ENCODE measurements around the gene CPB1. TPM values are rescaled to one million over a fixed set of nuclear protein-coding genes. Genes with fewer than 3 reads are reported as not detected.

CPB1 gene
- total and polyA plus RNA-seq, 10 of the 15 experiments (the other 5 are each of a cell fraction or from before 2014, with no cell fraction given): 4.8 TPM; not detected in 9

DNA sequence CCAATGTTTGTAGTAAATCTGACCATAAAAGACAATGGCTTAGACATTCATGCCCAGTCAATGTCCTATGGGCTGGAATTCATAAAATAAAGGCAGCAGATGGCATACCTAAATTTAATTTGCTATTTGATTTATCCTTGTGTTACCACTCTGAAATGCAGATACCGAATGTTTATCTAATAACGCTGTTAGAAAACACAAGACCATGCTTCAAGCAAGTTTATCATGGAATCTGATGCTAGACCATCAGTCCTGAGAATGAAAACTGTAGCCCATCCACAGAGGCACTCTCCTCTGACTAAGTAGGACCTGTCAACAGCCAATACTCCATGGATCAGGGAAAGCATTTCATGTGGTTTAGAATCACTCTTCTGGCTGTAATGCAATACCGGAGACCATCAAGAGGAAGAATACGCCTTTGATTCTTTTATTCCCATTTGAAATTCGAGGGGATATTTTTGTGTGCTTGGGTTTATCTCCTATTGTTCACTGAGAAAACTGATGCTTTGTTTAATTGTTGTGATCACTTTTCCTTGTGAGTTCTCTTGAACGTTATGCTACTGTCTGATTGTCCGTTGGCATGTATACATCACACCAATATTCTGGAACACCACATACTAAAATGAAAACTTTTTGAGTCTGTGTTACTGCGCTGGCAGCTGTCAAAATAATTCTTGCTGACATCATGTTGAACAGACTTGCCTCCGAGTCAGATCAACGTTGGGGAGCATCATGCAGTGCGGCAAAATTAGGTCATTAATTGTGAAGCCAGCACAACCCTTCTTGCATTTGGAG lies 12.1 kb upstream of the CPB1 start:
- intact Hi-C loops (cut with micrococcal nuclease; ENCODE audit: unreplicated experiment) (no loop called here), in situ Hi-C loops (cut with MboI) (no loop called here)
- 37% methylated on average over 11 of the region's 11 CpGs for WGBS (ENCODE audit: insufficient coverage, insufficient replicate concordance, low lambda C conversion rate, missing lambda C conversion rate)
- TF ChIP-seq, protein P1, sequence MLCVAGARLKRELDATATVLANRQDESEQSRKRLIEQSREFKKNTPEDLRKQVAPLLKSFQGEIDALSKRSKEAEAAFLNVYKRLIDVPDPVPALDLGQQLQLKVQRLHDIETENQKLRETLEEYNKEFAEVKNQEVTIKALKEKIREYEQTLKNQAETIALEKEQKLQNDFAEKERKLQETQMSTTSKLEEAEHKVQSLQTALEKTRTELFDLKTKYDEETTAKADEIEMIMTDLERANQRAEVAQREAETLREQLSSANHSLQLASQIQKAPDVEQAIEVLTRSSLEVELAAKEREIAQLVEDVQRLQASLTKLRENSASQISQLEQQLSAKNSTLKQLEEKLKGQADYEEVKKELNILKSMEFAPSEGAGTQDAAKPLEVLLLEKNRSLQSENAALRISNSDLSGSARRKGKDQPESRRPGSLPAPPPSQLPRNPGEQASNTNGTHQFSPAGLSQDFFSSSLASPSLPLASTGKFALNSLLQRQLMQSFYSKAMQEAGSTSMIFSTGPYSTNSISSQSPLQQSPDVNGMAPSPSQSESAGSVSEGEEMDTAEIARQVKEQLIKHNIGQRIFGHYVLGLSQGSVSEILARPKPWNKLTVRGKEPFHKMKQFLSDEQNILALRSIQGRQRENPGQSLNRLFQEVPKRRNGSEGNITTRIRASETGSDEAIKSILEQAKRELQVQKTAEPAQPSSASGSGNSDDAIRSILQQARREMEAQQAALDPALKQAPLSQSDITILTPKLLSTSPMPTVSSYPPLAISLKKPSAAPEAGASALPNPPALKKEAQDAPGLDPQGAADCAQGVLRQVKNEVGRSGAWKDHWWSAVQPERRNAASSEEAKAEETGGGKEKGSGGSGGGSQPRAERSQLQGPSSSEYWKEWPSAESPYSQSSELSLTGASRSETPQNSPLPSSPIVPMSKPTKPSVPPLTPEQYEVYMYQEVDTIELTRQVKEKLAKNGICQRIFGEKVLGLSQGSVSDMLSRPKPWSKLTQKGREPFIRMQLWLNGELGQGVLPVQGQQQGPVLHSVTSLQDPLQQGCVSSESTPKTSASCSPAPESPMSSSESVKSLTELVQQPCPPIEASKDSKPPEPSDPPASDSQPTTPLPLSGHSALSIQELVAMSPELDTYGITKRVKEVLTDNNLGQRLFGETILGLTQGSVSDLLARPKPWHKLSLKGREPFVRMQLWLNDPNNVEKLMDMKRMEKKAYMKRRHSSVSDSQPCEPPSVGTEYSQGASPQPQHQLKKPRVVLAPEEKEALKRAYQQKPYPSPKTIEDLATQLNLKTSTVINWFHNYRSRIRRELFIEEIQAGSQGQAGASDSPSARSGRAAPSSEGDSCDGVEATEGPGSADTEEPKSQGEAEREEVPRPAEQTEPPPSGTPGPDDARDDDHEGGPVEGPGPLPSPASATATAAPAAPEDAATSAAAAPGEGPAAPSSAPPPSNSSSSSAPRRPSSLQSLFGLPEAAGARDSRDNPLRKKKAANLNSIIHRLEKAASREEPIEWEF (IDR thresholded peaks at IDR 0.05; ENCODE audit: insufficient replicate concordance, low read depth, low read length): no peak
- TF ChIP-seq KAT2A (conservative IDR thresholded peaks at IDR 0.05; ENCODE audit: control insufficient read depth, low read depth, low read length) (no peak), BCL11A (IDR thresholded peaks at IDR 0.05; ENCODE audit: low read depth, low read length) (no peak), CHD4 (IDR thresholded peaks at IDR 0.05) (no peak), GATAD2B (conservative IDR thresholded peaks at IDR 0.05; ENCODE audit: low read depth) (no peak), TAF1 (IDR thresholded peaks at IDR 0.05; ENCODE audit: borderline replicate concordance, low read depth, low read length) (no peak), TARDBP (IDR thresholded peaks at IDR 0.05; ENCODE audit: borderline replicate concordance) (no peak), TCF7 (IDR thresholded peaks at IDR 0.05; ENCODE audit: borderline replicate concordance) (no peak), HDAC6 (IDR thresholded peaks at IDR 0.05; ENCODE audit: unreplicated experiment) (no peak), IKZF2 (IDR thresholded peaks at IDR 0.05) (no peak), YBX1 (IDR thresholded peaks at IDR 0.05) (no peak), SRF (IDR thresholded peaks at IDR 0.05; ENCODE audit: low read depth in 2 of 2, low read length in 2 of 2) (no peak)
- TF ChIP-seq, protein P2, sequence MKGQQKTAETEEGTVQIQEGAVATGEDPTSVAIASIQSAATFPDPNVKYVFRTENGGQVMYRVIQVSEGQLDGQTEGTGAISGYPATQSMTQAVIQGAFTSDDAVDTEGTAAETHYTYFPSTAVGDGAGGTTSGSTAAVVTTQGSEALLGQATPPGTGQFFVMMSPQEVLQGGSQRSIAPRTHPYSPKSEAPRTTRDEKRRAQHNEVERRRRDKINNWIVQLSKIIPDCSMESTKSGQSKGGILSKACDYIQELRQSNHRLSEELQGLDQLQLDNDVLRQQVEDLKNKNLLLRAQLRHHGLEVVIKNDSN (IDR thresholded peaks at IDR 0.05; ENCODE audit: borderline replicate concordance, extremely low read length, insufficient read depth, low read depth, low read length): no peak
- TF ChIP-seq, protein P3, sequence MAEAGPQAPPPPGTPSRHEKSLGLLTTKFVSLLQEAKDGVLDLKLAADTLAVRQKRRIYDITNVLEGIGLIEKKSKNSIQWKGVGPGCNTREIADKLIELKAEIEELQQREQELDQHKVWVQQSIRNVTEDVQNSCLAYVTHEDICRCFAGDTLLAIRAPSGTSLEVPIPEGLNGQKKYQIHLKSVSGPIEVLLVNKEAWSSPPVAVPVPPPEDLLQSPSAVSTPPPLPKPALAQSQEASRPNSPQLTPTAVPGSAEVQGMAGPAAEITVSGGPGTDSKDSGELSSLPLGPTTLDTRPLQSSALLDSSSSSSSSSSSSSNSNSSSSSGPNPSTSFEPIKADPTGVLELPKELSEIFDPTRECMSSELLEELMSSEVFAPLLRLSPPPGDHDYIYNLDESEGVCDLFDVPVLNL (IDR thresholded peaks at IDR 0.05; ENCODE audit: low read depth, low read length): no peak

More for the DNA sequence above, 12.1 kb upstream of the CPB1 start:
- ChIA-PET SMC1A (ENCODE audit: uncharacterized antibody, unreplicated experiment) (no interaction called here), POLR2A (interaction anchor here (0.6 kb wide), 1 partner anchor 120 kb away, joined by 3 read pairs; no protein-coding TSS in a partner anchor), CTCF (no interaction called here), RAD21 (ENCODE audit: unreplicated experiment) (no interaction called here)
- no peak for FAIRE-seq
- no peaks in the 10 kb centered on the region; a peak in 1 of 4 replicates for H3K27me3 ChIP-seq (replicated peaks in 1 of 2; ENCODE audit: control insufficient read depth in 2 of 2, insufficient read depth in 2 of 2, low read length in 1 of 2)
- ATAC-seq: no peak
- no peaks in the 10 kb centered on the region for H4K20me1 ChIP-seq (ENCODE audit: control insufficient read depth, insufficient read depth)
- no peaks in the 10 kb centered on the region for H3K79me2 ChIP-seq (ENCODE audit: control insufficient read depth, insufficient read depth, low read length)
- H3K36me3 ChIP-seq (ENCODE audit: control insufficient read depth in 2 of 2, insufficient read depth in 2 of 2, low read length in 1 of 2): no peaks in the 10 kb centered on the region
- H3K4me3 ChIP-seq: no peak overlapping the region
- no peak overlapping the region for H3K27ac ChIP-seq (ENCODE audit: control insufficient read depth, insufficient read depth)
- no peak overlapping the region for H3K9ac ChIP-seq (ENCODE audit: control insufficient read depth, insufficient read depth, low read length)
- no peak overlapping the region for H3K4me2 ChIP-seq (ENCODE audit: control insufficient read depth, insufficient read depth)
- no peaks in the 10 kb centered on the region for H3K9me3 ChIP-seq (replicated peaks; ENCODE audit: control insufficient read depth, insufficient read depth, low read length)
- H2AFZ ChIP-seq (ENCODE audit: control insufficient read depth, low read depth, low read length): no peak overlapping the region
- no peaks in the 10 kb centered on the region for H3K4me1 ChIP-seq (ENCODE audit: control insufficient read depth, insufficient read depth, low read length)
- DNase-seq (ENCODE audit: low read depth, low spot score): no peak
- no TSS peak for BruUV-seq (replicated peaks)
